Mesodermal cell (in vitro differentiated cells): Measurements from ENCODE around the gene EDA.
"Not testable (repeated sequence)": the region's sequence is repeated elsewhere in the genome, so short reads cannot be mapped to it uniquely, and the experiment has no call there.

Source experiments
- H3K27ac ChIP-seq: 2 replicates; pipeline ENCODE4 v1.7.0; 2013; ENCODE audit warnings: mild to moderate bottlenecking, low read depth, low read length, moderate library complexity; ENCODE audit not compliant: severe bottlenecking
- H3K36me3 ChIP-seq: 2 replicates; pipeline ENCODE4 v1.7.1; 2013; ENCODE audit warnings: mild to moderate bottlenecking, low read length, moderate library complexity; ENCODE audit not compliant: control insufficient read depth, insufficient read depth
- H3K4me1 ChIP-seq: one replicate; pipeline ENCODE4 v1.7.1; 2013; ENCODE audit warnings: mild to moderate bottlenecking, low read length; ENCODE audit not compliant: insufficient read depth, control insufficient read depth, poor library complexity, severe bottlenecking
- H3K4me3 ChIP-seq: 2 replicates; pipeline ENCODE4 v1.7.0; 2013; ENCODE audit warnings: low read length, control low read depth, mild to moderate bottlenecking; ENCODE audit not compliant: insufficient read depth, poor library complexity, severe bottlenecking; ENCODE audit errors: extremely low read depth
- H3K9me3 ChIP-seq: 2 replicates; pipeline ENCODE4 v1.7.1; 2013; ENCODE audit warnings: mild to moderate bottlenecking, low read length, moderate library complexity; ENCODE audit not compliant: control insufficient read depth
- WGBS, 2 experiments: methylation state at CpG; one replicate each; pipeline ENCODE4 v1.1.5; 2013; ENCODE audit warnings: missing lambda C conversion rate in 2 of 2; ENCODE audit not compliant: insufficient coverage in 2 of 2; 5-methylcytosine and 5-hydroxymethylcytosine counted together

Gene EDA

GRCh38 chrX:69995362-69996112 lies 379.6 kb downstream of the EDA start:
- no CpG with 5 or more reads among the region's 2 CpGs for WGBS, 2 experiments

GRCh38 chrX:69996113-69996468 lies 380.2 kb downstream of the EDA start:
- H3K36me3 ChIP-seq: no peaks in the 10 kb centered on the region
- no peak overlapping the region for H3K27ac ChIP-seq
- H3K9me3 ChIP-seq: no peaks in the 10 kb centered on the region
- no peak overlapping the region for H3K4me3 ChIP-seq
- H3K4me1 ChIP-seq: no peaks in the 10 kb centered on the region

More at GRCh38 chrX:69995362-69996112, 379.6 kb downstream of the EDA start:
- H3K9me3 ChIP-seq: no peaks in the 10 kb centered on the region
- no peak overlapping the region for H3K27ac ChIP-seq
- H3K4me3 ChIP-seq: no peak overlapping the region
- no peaks in the 10 kb centered on the region for H3K36me3 ChIP-seq
- H3K4me1 ChIP-seq: no peaks in the 10 kb centered on the region

- not testable (repeated sequence) for H3K9me3 ChIP-seq, H3K36me3 ChIP-seq, H3K4me1 ChIP-seq, H3K4me3 ChIP-seq, H3K27ac ChIP-seq
Measured at GRCh38 chrX:69998299-69998698, 382.4 kb downstream of the EDA start.

- Histone ChIP-seq H3K36me3 (no peaks in the 10 kb centered on the region), H3K4me1 (no peaks in the 10 kb centered on the region), H3K27ac (no peak overlapping the region), H3K9me3 (no peaks in the 10 kb centered on the region), H3K4me3 (no peak overlapping the region)
- WGBS, 2 experiments: 83% methylated on average over 1 of the region's 2 CpGs; no CpG with 5 or more reads in 1 of the 2 experiments
Measured at GRCh38 chrX:70001269-70001668, 385.4 kb downstream of the EDA start.

- 96% methylated on average over 3 of the region's 3 CpGs; no CpG with 5 or more reads in 1 of the 2 experiments for WGBS, 2 experiments
- no peak overlapping the region for H3K27ac ChIP-seq
- H3K4me3 ChIP-seq: no peak overlapping the region
- no peaks in the 10 kb centered on the region for H3K36me3 ChIP-seq
- H3K4me1 ChIP-seq: no peaks in the 10 kb centered on the region
- H3K9me3 ChIP-seq: no peaks in the 10 kb centered on the region
Measured at GRCh38 chrX:70001708-70002341, 385.9 kb downstream of the EDA start.

- H3K27ac ChIP-seq: no peak overlapping the region
- no peaks in the 10 kb centered on the region for H3K4me1 ChIP-seq
- H3K36me3 ChIP-seq: no peaks in the 10 kb centered on the region
- no peak overlapping the region for H3K4me3 ChIP-seq
- no peaks in the 10 kb centered on the region for H3K9me3 ChIP-seq
Measured at GRCh38 chrX:70007946-70008345, 392.0 kb downstream of the EDA start.

- H3K4me3 ChIP-seq: no peak overlapping the region
- no peaks in the 10 kb centered on the region for H3K4me1 ChIP-seq
- no peak overlapping the region for H3K27ac ChIP-seq
- no peaks in the 10 kb centered on the region for H3K36me3 ChIP-seq
- H3K9me3 ChIP-seq: no peaks in the 10 kb centered on the region
Measured at GRCh38 chrX:70009049-70009448, 393.1 kb downstream of the EDA start.

- Histone ChIP-seq H3K36me3 (no peaks in the 10 kb centered on the region), H3K4me1 (no peaks in the 10 kb centered on the region), H3K4me3 (no peak overlapping the region), H3K9me3 (no peaks in the 10 kb centered on the region), H3K27ac (no peak overlapping the region)
- whole genome bisulfite sequencing, 2 experiments: no CpG with 5 or more reads among the region's 2 CpGs
Measured at GRCh38 chrX:70009970-70010369, 394.1 kb downstream of the EDA start.

- Histone ChIP-seq H3K36me3 (no peaks in the 10 kb centered on the region), H3K27ac (no peak overlapping the region), H3K4me3 (no peak overlapping the region), H3K9me3 (no peaks in the 10 kb centered on the region), H3K4me1 (no peaks in the 10 kb centered on the region)
- WGBS, 2 experiments: 83 to 90% methylated on average over 2 of the region's 4 CpGs
Measured at GRCh38 chrX:70012756-70013155, 396.8 kb downstream of the EDA start.

GRCh38 chrX:70013466-70014381 lies 397.8 kb downstream of the EDA start:
- WGBS, 2 experiments: 83 to 92% methylated on average over 1 to 2 of the region's 5 CpGs
- no peaks in the 10 kb centered on the region for H3K4me1 ChIP-seq
- H3K36me3 ChIP-seq: no peaks in the 10 kb centered on the region
- H3K9me3 ChIP-seq: no peaks in the 10 kb centered on the region
- H3K27ac ChIP-seq: no peak overlapping the region
- no peak overlapping the region for H3K4me3 ChIP-seq

GRCh38 chrX:70016513-70016912 lies 400.6 kb downstream of the EDA start:
- Histone ChIP-seq H3K4me1 (no peaks in the 10 kb centered on the region), H3K4me3 (no peak overlapping the region), H3K27ac (no peak overlapping the region), H3K36me3 (no peaks in the 10 kb centered on the region), H3K9me3 (no peaks in the 10 kb centered on the region)
- no CpG with 5 or more reads among the region's 2 CpGs for WGBS, 2 experiments
